ENCODE data around the gene C2orf69. TPM values are rescaled to one million over a fixed set of nuclear protein-coding genes. Genes with fewer than 3 reads are reported as not detected.

The C2orf69 gene
- total and polyA plus RNA-seq, 3 experiments from 2014 or later, result 12.9 to 20.9 (median 19.8) TPM

GRCh38 chr2:199922856-199923255 is 11.8 kb downstream of the C2orf69 start:
- H3K27me3 Mint-ChIP-seq, result no peaks in the 10 kb centered on the region
- no peak overlapping the region for H3K27ac ChIP-seq (ENCODE audit: low read depth, low read length)
- ChIA-PET POLR2A (no interaction called here), CTCF (no interaction called here)
- H3K9me3 ChIP-seq (ENCODE audit: low read length), result no peaks in the 10 kb centered on the region
- peak overlapping the region in 3 of 8 donors; percentile 47 to 91 (median 72) for H3K27ac Mint-ChIP-seq
- H3K4me1 ChIP-seq (ENCODE audit: insufficient read depth, low read length), result no peaks in the 10 kb centered on the region
- peaks cover 0 to 26% (median 6%) of the 10 kb centered on the region in 3 donors for H3K36me3 Mint-ChIP-seq
- no peaks in the 10 kb centered on the region for H3K9me3 Mint-ChIP-seq
- H3K36me3 ChIP-seq (ENCODE audit: insufficient read depth, low read length), result peaks cover 4% of the 10 kb centered on the region
- peaks cover 24 to 48% (median 37%) of the 10 kb centered on the region in 3 donors for H3K4me1 Mint-ChIP-seq
- no peaks in the 10 kb centered on the region for H3K27me3 ChIP-seq (ENCODE audit: insufficient read depth, low read length, poor library complexity, severe bottlenecking)
- H3K4me3 Mint-ChIP-seq, result no peak overlapping the region
- DNase-seq, result no peak
- no peak overlapping the region for H3K4me3 ChIP-seq (ENCODE audit: low read length)

- Histone ChIP-seq H3K4me1 (ENCODE audit: insufficient read depth, low read length) (no peaks in the 10 kb centered on the region), H3K4me3 (ENCODE audit: low read length) (no peak overlapping the region), H3K27me3 (ENCODE audit: insufficient read depth, low read length, poor library complexity, severe bottlenecking) (no peaks in the 10 kb centered on the region), H3K36me3 (ENCODE audit: insufficient read depth, low read length) (peaks cover 4% of the 10 kb centered on the region), H3K27ac (ENCODE audit: low read depth, low read length) (no peak overlapping the region), H3K9me3 (ENCODE audit: low read length) (no peaks in the 10 kb centered on the region)
- Mint-ChIP-seq H3K27me3 (no peaks in the 10 kb centered on the region), H3K4me3 (no peak overlapping the region), H3K4me1 (peaks cover 23 to 46% (median 32%) of the 10 kb centered on the region in 3 donors), H3K9me3 (no peaks in the 10 kb centered on the region), H3K27ac (peak overlapping the region in 5 of 8 donors; percentile 38 to 81 (median 66)), H3K36me3 (peaks cover 0 to 23% (median 3%) of the 10 kb centered on the region in 3 donors)
- DNase-seq, result no peak
- ChIA-PET POLR2A (no interaction called here), CTCF (no interaction called here)
Measured at GRCh38 chr2:199923924-199924323, 12.8 kb downstream of the C2orf69 start.

GRCh38 chr2:199926806-199927205 is 15.7 kb downstream of the C2orf69 start:
- CTCF ChIA-PET, result interaction anchor here (0.7 to 1.7 kb wide), 2 partner anchors 59 to 481 kb away, joined by 3 to 4 read pairs; no protein-coding TSS in a partner anchor
- no peaks in the 10 kb centered on the region for H3K9me3 Mint-ChIP-seq

GRCh38 chr2:199928226-199928625 is 17.1 kb downstream of the C2orf69 start:
- no peak overlapping the region for H3K4me3 Mint-ChIP-seq
- no peak for DNase-seq
- POLR2A ChIA-PET, result no interaction called here
- Histone ChIP-seq H3K4me3 (ENCODE audit: low read length) (no peak overlapping the region), H3K4me1 (ENCODE audit: insufficient read depth, low read length) (no peaks in the 10 kb centered on the region), H3K36me3 (ENCODE audit: insufficient read depth, low read length) (peaks cover 11% of the 10 kb centered on the region), H3K27me3 (ENCODE audit: insufficient read depth, low read length, poor library complexity, severe bottlenecking) (no peaks in the 10 kb centered on the region), H3K9me3 (ENCODE audit: low read length) (no peaks in the 10 kb centered on the region), H3K27ac (ENCODE audit: low read depth, low read length) (no peak overlapping the region)
- H3K9me3 Mint-ChIP-seq, result no peaks in the 10 kb centered on the region
- peaks cover 5 to 22% (median 14%) of the 10 kb centered on the region in 3 donors for H3K4me1 Mint-ChIP-seq
- peaks cover 0 to 45% (median 8%) of the 10 kb centered on the region in 3 donors for H3K36me3 Mint-ChIP-seq
- H3K27me3 Mint-ChIP-seq, result no peaks in the 10 kb centered on the region
- H3K27ac Mint-ChIP-seq, result peak overlapping the region in 5 of 8 donors; percentile 26 to 71 (median 55)
- CTCF ChIA-PET, result no interaction called here

More at GRCh38 chr2:199926806-199927205, 15.7 kb downstream of the C2orf69 start:
- Histone ChIP-seq H3K27me3 (ENCODE audit: insufficient read depth, low read length, poor library complexity, severe bottlenecking) (no peaks in the 10 kb centered on the region), H3K4me3 (ENCODE audit: low read length) (no peak overlapping the region), H3K9me3 (ENCODE audit: low read length) (no peaks in the 10 kb centered on the region), H3K27ac (ENCODE audit: low read depth, low read length) (no peak overlapping the region), H3K36me3 (ENCODE audit: insufficient read depth, low read length) (peaks cover 11% of the 10 kb centered on the region), H3K4me1 (ENCODE audit: insufficient read depth, low read length) (no peaks in the 10 kb centered on the region)
- DNase-seq, result no peak
- Mint-ChIP-seq H3K4me1 (peaks cover 13 to 30% (median 25%) of the 10 kb centered on the region in 3 donors), H3K36me3 (peaks cover 0 to 38% (median 8%) of the 10 kb centered on the region in 3 donors), H3K27ac (peak overlapping the region in 3 of 8 donors; percentile 12 to 32 (median 12)), H3K4me3 (no peak overlapping the region), H3K27me3 (no peaks in the 10 kb centered on the region)
- POLR2A ChIA-PET, result no interaction called here

- Mint-ChIP-seq H3K4me1 (peaks cover 4 to 24% (median 13%) of the 10 kb centered on the region in 3 donors), H3K36me3 (peaks cover 0 to 49% (median 8%) of the 10 kb centered on the region in 3 donors), H3K4me3 (no peak overlapping the region), H3K27me3 (no peaks in the 10 kb centered on the region), H3K27ac (peak overlapping the region in 6 of 8 donors; percentile 2 to 71 (median 40)), H3K9me3 (no peaks in the 10 kb centered on the region)
- POLR2A ChIA-PET, result no interaction called here
- Histone ChIP-seq H3K27me3 (ENCODE audit: insufficient read depth, low read length, poor library complexity, severe bottlenecking) (no peaks in the 10 kb centered on the region), H3K36me3 (ENCODE audit: insufficient read depth, low read length) (peaks cover 11% of the 10 kb centered on the region), H3K27ac (ENCODE audit: low read depth, low read length) (no peak overlapping the region), H3K4me3 (ENCODE audit: low read length) (no peak overlapping the region), H3K9me3 (ENCODE audit: low read length) (no peaks in the 10 kb centered on the region), H3K4me1 (ENCODE audit: insufficient read depth, low read length) (no peaks in the 10 kb centered on the region)
- CTCF ChIA-PET, result no interaction called here
- DNase-seq, result no peak
Measured at GRCh38 chr2:199928626-199929025, 17.5 kb downstream of the C2orf69 start.

GRCh38 chr2:199929262-199929661 is 18.2 kb downstream of the C2orf69 start:
- no peak overlapping the region for H3K4me3 Mint-ChIP-seq
- H3K27ac Mint-ChIP-seq, result peak overlapping the region in 1 of 8 donors; percentile 55
- peaks cover 2 to 18% (median 10%) of the 10 kb centered on the region in 3 donors for H3K4me1 Mint-ChIP-seq
- H3K9me3 ChIP-seq (ENCODE audit: low read length), result no peaks in the 10 kb centered on the region
- no peaks in the 10 kb centered on the region for H3K27me3 ChIP-seq (ENCODE audit: insufficient read depth, low read length, poor library complexity, severe bottlenecking)
- no peak overlapping the region for H3K27ac ChIP-seq (ENCODE audit: low read depth, low read length)
- ChIA-PET CTCF (no interaction called here), POLR2A (no interaction called here)
- no peaks in the 10 kb centered on the region for H3K4me1 ChIP-seq (ENCODE audit: insufficient read depth, low read length)
- no peak overlapping the region for H3K4me3 ChIP-seq (ENCODE audit: low read length)
- DNase-seq, result no peak
- H3K36me3 Mint-ChIP-seq, result peaks cover 0 to 51% (median 8%) of the 10 kb centered on the region in 3 donors
- H3K27me3 Mint-ChIP-seq, result no peaks in the 10 kb centered on the region
- peaks cover 11% of the 10 kb centered on the region for H3K36me3 ChIP-seq (ENCODE audit: insufficient read depth, low read length)
- no peaks in the 10 kb centered on the region for H3K9me3 Mint-ChIP-seq

GRCh38 chr2:199932312-199932855 is 21.3 kb downstream of the C2orf69 start:
- H3K9me3 ChIP-seq (ENCODE audit: low read length), result no peaks in the 10 kb centered on the region
- H3K27ac ChIP-seq (ENCODE audit: low read depth, low read length), result no peak overlapping the region
- peaks cover 7% of the 10 kb centered on the region for H3K36me3 ChIP-seq (ENCODE audit: insufficient read depth, low read length)
- ChIA-PET CTCF (no interaction called here), POLR2A (no interaction called here)
- H3K4me3 ChIP-seq (ENCODE audit: low read length), result no peak overlapping the region
- H3K4me3 Mint-ChIP-seq, result no peak overlapping the region
- no peaks in the 10 kb centered on the region for H3K27me3 Mint-ChIP-seq
- H3K9me3 Mint-ChIP-seq, result no peaks in the 10 kb centered on the region
- no peaks in the 10 kb centered on the region for H3K27me3 ChIP-seq (ENCODE audit: insufficient read depth, low read length, poor library complexity, severe bottlenecking)
- no peaks in the 10 kb centered on the region for H3K4me1 ChIP-seq (ENCODE audit: insufficient read depth, low read length)
- DNase-seq, result no peak
- H3K4me1 Mint-ChIP-seq, result peaks cover 0 to 11% (median 2%) of the 10 kb centered on the region in 3 donors
- peaks cover 0 to 59% (median 5%) of the 10 kb centered on the region in 3 donors for H3K36me3 Mint-ChIP-seq
- peak overlapping the region in 5 of 8 donors; percentile 10 to 85 (median 77) for H3K27ac Mint-ChIP-seq

GRCh38 chr2:199933466-199933865 is 22.4 kb downstream of the C2orf69 start:
- Histone ChIP-seq H3K4me3 (ENCODE audit: low read length) (no peak overlapping the region), H3K27me3 (ENCODE audit: insufficient read depth, low read length, poor library complexity, severe bottlenecking) (no peaks in the 10 kb centered on the region), H3K36me3 (ENCODE audit: insufficient read depth, low read length) (peaks cover 10% of the 10 kb centered on the region), H3K9me3 (ENCODE audit: low read length) (no peaks in the 10 kb centered on the region), H3K4me1 (ENCODE audit: insufficient read depth, low read length) (no peaks in the 10 kb centered on the region), H3K27ac (ENCODE audit: low read depth, low read length) (no peak overlapping the region)
- H3K9me3 Mint-ChIP-seq, result no peaks in the 10 kb centered on the region
- ChIA-PET POLR2A (no interaction called here), CTCF (no interaction called here)
- peaks cover 0 to 67% (median 5%) of the 10 kb centered on the region in 3 donors for H3K36me3 Mint-ChIP-seq
- H3K4me1 Mint-ChIP-seq, result peaks cover 0 to 7% (median 2%) of the 10 kb centered on the region in 3 donors
- DNase-seq, result no peak
- peak overlapping the region in 5 of 8 donors; percentile 7 to 51 (median 27) for H3K27ac Mint-ChIP-seq
- no peak overlapping the region for H3K4me3 Mint-ChIP-seq
- H3K27me3 Mint-ChIP-seq, result no peaks in the 10 kb centered on the region
